H1 (cell line): Measurements from ENCODE around the gene LYL1. TPM values are rescaled to one million over a fixed set of nuclear protein-coding genes. Genes with fewer than 3 reads are reported as not detected.

Source experiments
- ATF2 ChIP-seq: IDR thresholded peaks from 2 replicates; pipeline ENCODE4 v1.6.1; 2012; ENCODE audit warnings: low read length, inconsistent platforms
- CHD2 ChIP-seq: IDR thresholded peaks from 2 replicates; pipeline ENCODE4 v1.6.1; 2012; ENCODE audit warnings: low read length, improper control_type of control experiment
- CTBP2 ChIP-seq: IDR thresholded peaks from 2 replicates; pipeline ENCODE4 v1.7.0; 2011; ENCODE audit warnings: borderline replicate concordance, mild to moderate bottlenecking, moderate library complexity, mixed read lengths, low read length; ENCODE audit not compliant: insufficient read depth, insufficient read length
- EZH2 ChIP-seq: fragments of 200-600 bp; sonication (generic); IDR thresholded peaks from 2 replicates; pipeline ENCODE4 v1.7.1; 2012; ENCODE audit warnings: low read depth, mild to moderate bottlenecking, moderate library complexity, low read length, inconsistent platforms; ENCODE audit not compliant: severe bottlenecking
- FOSL1 ChIP-seq: IDR thresholded peaks from 2 replicates; pipeline ENCODE4 v1.6.1; 2011; ENCODE audit warnings: mild to moderate bottlenecking, low read depth, low read length, moderate library complexity; ENCODE audit not compliant: insufficient read depth
- MAX ChIP-seq: IDR thresholded peaks from 2 replicates; pipeline ENCODE4 v1.6.1; 2012; ENCODE audit warnings: inconsistent platforms
- PHF8 ChIP-seq: fragments of 200-600 bp; sonication (generic); conservative IDR thresholded peaks from 2 replicates; pipeline ENCODE4 v1.7.1; 2012; ENCODE audit warnings: low read depth, mild to moderate bottlenecking, inconsistent platforms, low read length, moderate library complexity
- RAD21 ChIP-seq, 2 experiments: IDR thresholded peaks in 1 of 2; conservative IDR thresholded peaks in 1 of 2; 2 replicates each; pipeline ENCODE4 v1.6.1; 2011; ENCODE audit warnings: low read depth in 2 of 2, low read length in 2 of 2, improper control_type of control experiment in 1 of 2, inconsistent platforms in 1 of 2, mild to moderate bottlenecking in 1 of 2, moderate library complexity in 1 of 2
- SIRT6 ChIP-seq: IDR thresholded peaks from one replicate; pipeline ENCODE4 v1.7.1; 2012; ENCODE audit warnings: low read length, inconsistent platforms
- polyA plus RNA-seq, 7 experiments: library from polyadenylated mRNA; depleted of rRNA in 3 of 7; stranded (reverse) in 5 of 7; unstranded in 2 of 7; fragments of >200 nt in 5 of 7; fragments of 200-250 nt in 2 of 7; gene quantifications; 1 replicate in 5 of 7; 2 replicates in 1 of 7; 4 replicates in 1 of 7; pipeline versions ENCODE4 v1.2.1 to v1.2.3, GENCODE V29; 2011 to 2013; ENCODE audit warnings: missing spikeins in 2 of 7, mixed read lengths in 2 of 7
- total RNA-seq: library from RNA; stranded (reverse); fragmentation: NEBNext Ultra II Directional; extraction: Animal tissue kit (Norgen Biotek cat#: 25700); gene quantifications from 2 replicates; pipeline ENCODE4 v1.2.1, GENCODE V29; 2021

The LYL1 gene
- total and polyA plus RNA-seq, 2 of the 8 experiments (the other 6 are each of a cell fraction or from before 2014, with no cell fraction given), result 0.58 to 0.76 TPM

GRCh38 chr19:13120031-13120430 is 17.4 kb upstream of the LYL1 start (continued):
- no peak for TF ChIP-seq CTBP2
- no peak for TF ChIP-seq EZH2
- TF ChIP-seq MAX, result no peak
- no peak for TF ChIP-seq SIRT6
- no peak for TF ChIP-seq ATF2
- TF ChIP-seq PHF8, result no peak
- TF ChIP-seq CHD2, result no peak
- no peak for TF ChIP-seq RAD21 (IDR thresholded peaks at IDR 0.05 in 1 of 2, conservative IDR thresholded peaks at IDR 0.05 in 1 of 2; ENCODE audit: low read depth in 2 of 2, low read length in 2 of 2)
- no peak for TF ChIP-seq FOSL1
